SK-N-SH (cell line): ENCODE results near the gene ZFYVE9. TPM values are rescaled to one million over a fixed set of nuclear protein-coding genes. Genes with fewer than 3 reads are reported as not detected.

Experiments used
- CTCF ChIA-PET: fragments of 300-600, 350-600 bp; formaldehyde crosslinking; extraction: SDS; loops from one replicate; lab custom pipeline; 2021; lab: Yijun Ruan, JAX
- POLR2A ChIA-PET: fragments of 350-600 bp; sonication (Branson Sonifier 250); formaldehyde crosslinking; extraction: SDS; loops from one replicate; lab custom pipeline; 2020; ENCODE audit warnings: antibody characterized with exemption, inconsistent platforms; lab: Yijun Ruan, JAX
- DNase-seq: peaks from one replicate; pipeline ENCODE4 v3.0.0; 2012
- H2AFZ ChIP-seq: fragments of 200-600 bp; sonication (generic); 2 replicates; pipeline ENCODE4 v1.8.1; 2016; ENCODE audit warnings: antibody characterized with exemption, mild to moderate bottlenecking, low read depth
- H3F3A ChIP-seq: fragments of 200-600 bp; sonication (generic); replicated peaks from 2 replicates; pipeline ENCODE3; 2016; ENCODE audit warnings: antibody characterized with exemption, mild to moderate bottlenecking; ENCODE audit not compliant: insufficient read depth
- H3K27ac ChIP-seq, 2 experiments: fragments of 200-500 bp in 1 of 2; fragments of 200-600 bp in 1 of 2; sonication (Bioruptor generic) in 1 of 2; sonication (generic), shearing (Covaris generic) in 1 of 2; 2 replicates each; pipeline versions ENCODE4 v1.5.1 to v1.6.1; 2014 to 2016; ENCODE audit warnings: low read depth in 2 of 2, inconsistent platforms in 1 of 2, low read length in 1 of 2, mild to moderate bottlenecking in 1 of 2, mixed read lengths in 1 of 2
- H3K27me3 ChIP-seq: fragments of 200-600 bp; sonication (generic), shearing (Covaris generic); 2 replicates; pipeline ENCODE4 v1.6.1; 2016; ENCODE audit warnings: mixed run types; ENCODE audit not compliant: insufficient read depth
- H3K36me3 ChIP-seq, 2 experiments: fragments of 200-500 bp in 1 of 2; fragments of 200-600 bp in 1 of 2; sonication (Bioruptor generic) in 1 of 2; sonication (generic) in 1 of 2; replicated peaks in 1 of 2; 2 replicates each; pipeline versions ENCODE3 to v1.5.1; 2014 to 2016; ENCODE audit warnings: low read length in 1 of 2, mild to moderate bottlenecking in 1 of 2; ENCODE audit not compliant: insufficient read depth in 2 of 2, control insufficient read depth in 1 of 2
- H3K4me1 ChIP-seq, 2 experiments: fragments of 200-500 bp in 1 of 2; fragments of 200-600 bp in 1 of 2; sonication (Bioruptor generic) in 1 of 2; sonication (generic), shearing (Covaris generic) in 1 of 2; 2 replicates each; pipeline versions ENCODE4 v1.5.1 to v1.6.1; 2014 to 2016; ENCODE audit warnings: low read depth in 1 of 2, low read length in 1 of 2, mixed run types in 1 of 2; ENCODE audit not compliant: insufficient read depth in 2 of 2, control insufficient read depth in 1 of 2
- H3K4me2 ChIP-seq: fragments of 200-600 bp; sonication (generic), shearing (Covaris generic); 2 replicates; pipeline ENCODE4 v1.6.1; 2017; ENCODE audit warnings: mixed run types
- H3K4me3 ChIP-seq, 2 experiments: fragments of 200-500 bp in 1 of 2; fragments of 200-600 bp in 1 of 2; sonication (Bioruptor generic) in 1 of 2; sonication (generic), shearing (Covaris generic) in 1 of 2; 2 replicates each; pipeline versions ENCODE4 v1.5.1 to v1.8.1; 2014 to 2016; ENCODE audit warnings: low read depth in 2 of 2, inconsistent platforms in 1 of 2, low read length in 1 of 2, mild to moderate bottlenecking in 1 of 2, mixed read lengths in 1 of 2, moderate library complexity in 1 of 2
- H3K79me2 ChIP-seq: fragments of 200-600 bp; sonication (generic); 2 replicates; pipeline ENCODE4 v1.8.1; 2017; ENCODE audit warnings: mild to moderate bottlenecking; ENCODE audit not compliant: insufficient read depth
- H3K9ac ChIP-seq: fragments of 200-600 bp; sonication (generic); 2 replicates; pipeline ENCODE4 v1.6.1; 2017; ENCODE audit warnings: mixed run types
- H3K9me2 ChIP-seq: fragments of 200-600 bp; sonication (generic); 2 replicates; pipeline ENCODE4 v1.6.1; 2017; ENCODE audit warnings: mixed run types
- H3K9me3 ChIP-seq: fragments of 200-600 bp; sonication (generic); 2 replicates; pipeline ENCODE4 v1.6.1; 2017; ENCODE audit warnings: mixed run types, mild to moderate bottlenecking, moderate library complexity
- H4K20me1 ChIP-seq: fragments of 200-600 bp; sonication (generic); 2 replicates; pipeline ENCODE4 v1.6.1; 2017; ENCODE audit warnings: mild to moderate bottlenecking, mixed run types; ENCODE audit not compliant: insufficient read depth
- CHD2 ChIP-seq: fragments of 150-350 bp; IDR thresholded peaks from 2 replicates; pipeline ENCODE4 v1.6.1; 2018; ENCODE audit warnings: low read length; ENCODE audit not compliant: partially characterized antibody
- ELF1 ChIP-seq: IDR thresholded peaks from 2 replicates; pipeline ENCODE4 v1.4.0; 2012
- EP300 ChIP-seq, 2 experiments: IDR thresholded peaks; 2 replicates each; pipeline versions ENCODE4 v1.4.0 to v1.6.1; 2012; ENCODE audit warnings: borderline replicate concordance in 1 of 2, low read depth in 1 of 2, low read length in 1 of 2
- FOXM1 ChIP-seq: IDR thresholded peaks from 2 replicates; pipeline ENCODE4 v1.4.0; 2012; ENCODE audit warnings: low read depth, mild to moderate bottlenecking
- GABPA ChIP-seq: IDR thresholded peaks from 2 replicates; pipeline ENCODE4 v1.4.0; 2012; ENCODE audit warnings: low read depth, mild to moderate bottlenecking
- GATA2 ChIP-seq: sonication (generic); formaldehyde crosslinking; IDR thresholded peaks from 2 replicates; pipeline ENCODE4 v1.5.0; 2020; ENCODE audit warnings: mild to moderate bottlenecking, missing genetic modification reagents
- IRF3 ChIP-seq: fragments of 150-350 bp; IDR thresholded peaks from 2 replicates; pipeline ENCODE4 v1.6.1; 2016; ENCODE audit warnings: mild to moderate bottlenecking, low read depth, low read length
- NFIC ChIP-seq: IDR thresholded peaks from 2 replicates; pipeline ENCODE4 v1.4.0; 2012; ENCODE audit warnings: borderline replicate concordance
- NRF1 ChIP-seq: IDR thresholded peaks from 2 replicates; pipeline ENCODE4 v1.6.1; 2012; ENCODE audit warnings: low read depth, mild to moderate bottlenecking, low read length
- RAD21 ChIP-seq: IDR thresholded peaks from 2 replicates; pipeline ENCODE4 v1.6.1; 2012; ENCODE audit warnings: mild to moderate bottlenecking, low read length
- REST ChIP-seq: IDR thresholded peaks from 2 replicates; pipeline ENCODE4 v1.6.1; 2012; ENCODE audit warnings: mild to moderate bottlenecking, low read depth, low read length, moderate library complexity
- RFX5 ChIP-seq: IDR thresholded peaks from 2 replicates; pipeline ENCODE4 v1.6.1; 2012; ENCODE audit warnings: mild to moderate bottlenecking, improper control_type of control experiment, low read length
- SIN3A ChIP-seq: IDR thresholded peaks from 2 replicates; pipeline ENCODE4 v1.6.1; 2012; ENCODE audit warnings: low read depth, mild to moderate bottlenecking, low read length, moderate library complexity, borderline replicate concordance
- SMC3 ChIP-seq: IDR thresholded peaks from 2 replicates; pipeline ENCODE4 v1.6.1; 2012; ENCODE audit warnings: low read depth, low read length, improper control_type of control experiment
- TEAD4 ChIP-seq: IDR thresholded peaks from 2 replicates; pipeline ENCODE4 v1.4.0; 2012; ENCODE audit warnings: mild to moderate bottlenecking, borderline replicate concordance; ENCODE audit not compliant: insufficient read depth
- ZBTB33 ChIP-seq: IDR thresholded peaks from 2 replicates; pipeline ENCODE4 v1.4.0; 2012; ENCODE audit warnings: low read depth, borderline replicate concordance
- WGBS: methylation state at CpG from one replicate; pipeline ENCODE4 v1.1.6; 2017; ENCODE audit warnings: low lambda C conversion rate; 5-methylcytosine and 5-hydroxymethylcytosine counted together
- polyA plus RNA-seq, 3 experiments: library from polyadenylated mRNA; depleted of rRNA; stranded (reverse); fragments of >200 nt; gene quantifications; 2 replicates each; pipeline ENCODE4 v1.2.3, GENCODE V29; 2012

The ZFYVE9 gene
- polyA plus RNA-seq, 1 of the 3 experiments (the other 2 are of a cell fraction): 4.1 TPM

GRCh38 chr1:52264530-52265115 is 122.7 kb downstream of the ZFYVE9 start (continued):
- no peak for TF ChIP-seq REST
- no peak for TF ChIP-seq FOXM1
- TF ChIP-seq SIN3A: no peak
- TF ChIP-seq ELF1: no peak

- no peak for TF ChIP-seq ZBTB33
- TF ChIP-seq IRF3: no peak
- no peak for TF ChIP-seq NFIC
- no peak for TF ChIP-seq RAD21
- TF ChIP-seq TEAD4: no peak
- no peak for TF ChIP-seq NRF1
- TF ChIP-seq EP300 (IDR thresholded peaks at IDR 0.05; ENCODE audit: borderline replicate concordance in 1 of 2, low read depth in 1 of 2, low read length in 1 of 2): no peak
- TF ChIP-seq SMC3: no peak
- TF ChIP-seq GATA2 (CRISPR knock-in tag): no peak
- no peak for TF ChIP-seq RFX5
- no peak for TF ChIP-seq CHD2
- no peak for TF ChIP-seq GABPA
- TF ChIP-seq, all 33 proteins: peak for 0
- Histone ChIP-seq H3K36me3 (peaks cover 8 to 18% of the 10 kb centered on the region in 2 experiments), H3K27ac (no peak overlapping the region), H3K79me2 (no peaks in the 10 kb centered on the region), H3K9me3 (no peaks in the 10 kb centered on the region), H3K9ac (no peak overlapping the region), H2AFZ (no peak overlapping the region), H3K27me3 (no peaks in the 10 kb centered on the region), H3F3A (no peaks in the 10 kb centered on the region), H3K4me3 (no peak overlapping the region), H3K4me2 (no peak overlapping the region), H3K4me1 (no peaks in the 10 kb centered on the region; a peak in 2 of 4 replicates), H4K20me1 (no peaks in the 10 kb centered on the region), H3K9me2 (no peaks in the 10 kb centered on the region)
- DNase-seq: no peak
- POLR2A ChIA-PET: no interaction called here
- 90% methylated on average over 1 of the region's 1 CpG for WGBS
- CTCF ChIA-PET: interaction anchor here (1.3 kb wide), 1 partner anchor 139 kb away, joined by 3 read pairs; no protein-coding TSS in a partner anchor
Measured at GRCh38 chr1:52266507-52266906, 124.6 kb downstream of the ZFYVE9 start.
